ENCODE results near the gene MARK1.
"Not testable (repeated sequence)": the region's sequence is repeated elsewhere in the genome, so short reads cannot be mapped to it uniquely, and the experiment has no call there.

The MARK1 gene

GRCh38 chr1:220579317-220579716, 51.4 kb downstream of the MARK1 start:
- DNase-seq (ENCODE audit: low read depth) = no peak
- no peak overlapping the region for H3K4me3 ChIP-seq (ENCODE audit: control insufficient read depth, low read depth, low read length)
- TF ChIP-seq, protein P1, sequence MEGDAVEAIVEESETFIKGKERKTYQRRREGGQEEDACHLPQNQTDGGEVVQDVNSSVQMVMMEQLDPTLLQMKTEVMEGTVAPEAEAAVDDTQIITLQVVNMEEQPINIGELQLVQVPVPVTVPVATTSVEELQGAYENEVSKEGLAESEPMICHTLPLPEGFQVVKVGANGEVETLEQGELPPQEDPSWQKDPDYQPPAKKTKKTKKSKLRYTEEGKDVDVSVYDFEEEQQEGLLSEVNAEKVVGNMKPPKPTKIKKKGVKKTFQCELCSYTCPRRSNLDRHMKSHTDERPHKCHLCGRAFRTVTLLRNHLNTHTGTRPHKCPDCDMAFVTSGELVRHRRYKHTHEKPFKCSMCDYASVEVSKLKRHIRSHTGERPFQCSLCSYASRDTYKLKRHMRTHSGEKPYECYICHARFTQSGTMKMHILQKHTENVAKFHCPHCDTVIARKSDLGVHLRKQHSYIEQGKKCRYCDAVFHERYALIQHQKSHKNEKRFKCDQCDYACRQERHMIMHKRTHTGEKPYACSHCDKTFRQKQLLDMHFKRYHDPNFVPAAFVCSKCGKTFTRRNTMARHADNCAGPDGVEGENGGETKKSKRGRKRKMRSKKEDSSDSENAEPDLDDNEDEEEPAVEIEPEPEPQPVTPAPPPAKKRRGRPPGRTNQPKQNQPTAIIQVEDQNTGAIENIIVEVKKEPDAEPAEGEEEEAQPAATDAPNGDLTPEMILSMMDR (IDR thresholded peaks at IDR 0.05; ENCODE audit: control insufficient read depth, insufficient read depth, low read depth, low read length, missing control alignments) = no peak

- H3K4me3 ChIP-seq (ENCODE audit: control insufficient read depth, low read depth, low read length) = no peak overlapping the region
- TF ChIP-seq, protein P1 (IDR thresholded peaks at IDR 0.05; ENCODE audit: control insufficient read depth, insufficient read depth, low read depth, low read length, missing control alignments) = no peak
- no peak for DNase-seq (ENCODE audit: low read depth)
These were observed 64.8 kb downstream of the MARK1 start for GRCh38 chr1:220592714-220593113.

DNA sequence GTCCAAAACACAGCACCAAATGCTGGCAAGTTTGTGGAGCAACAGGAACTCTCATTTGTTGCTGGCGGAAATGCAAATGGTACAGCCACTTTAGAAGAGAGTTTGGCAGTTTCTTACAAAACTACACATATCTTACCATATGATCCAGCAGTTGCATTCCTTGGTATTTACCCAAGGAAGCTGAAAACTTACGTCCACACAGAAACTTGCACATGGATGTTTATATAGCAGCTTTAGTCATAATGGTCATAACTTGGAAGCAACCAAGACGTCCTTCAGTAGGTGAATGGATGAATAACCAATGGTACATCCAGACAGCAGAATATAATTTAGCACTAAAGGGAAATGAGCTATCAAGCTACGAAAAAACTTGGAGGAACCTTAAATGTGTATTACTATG, 66.4 kb downstream of the MARK1 start:
- TF ChIP-seq, protein P1 (IDR thresholded peaks at IDR 0.05; ENCODE audit: control insufficient read depth, insufficient read depth, low read depth, low read length, missing control alignments) = no peak
- H3K4me3 ChIP-seq (ENCODE audit: control insufficient read depth, low read depth, low read length) = no peak overlapping the region
- no peak for DNase-seq (ENCODE audit: low read depth)

DNA sequence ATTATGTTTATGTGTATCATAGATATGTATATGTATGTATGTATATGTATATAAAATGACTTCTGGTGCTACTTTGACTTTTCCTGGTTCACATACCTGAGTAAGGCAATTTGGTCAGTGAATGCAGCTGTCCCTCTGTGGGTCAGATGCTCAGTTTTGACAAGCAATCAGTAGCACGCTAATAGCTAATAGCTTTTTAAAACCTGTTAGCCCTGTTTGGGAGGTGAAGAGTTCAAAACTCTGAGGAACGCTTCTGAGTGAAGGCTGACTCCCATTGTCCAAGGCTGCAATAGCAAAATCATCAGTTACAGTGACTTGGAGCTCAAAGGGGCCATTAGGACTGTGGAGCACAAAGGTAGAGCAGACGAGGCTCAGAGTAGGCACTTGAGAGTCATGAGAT, 67.2 kb downstream of the MARK1 start:
- no peak overlapping the region for H3K4me3 ChIP-seq (ENCODE audit: control insufficient read depth, low read depth, low read length)
- TF ChIP-seq, protein P1 (IDR thresholded peaks at IDR 0.05; ENCODE audit: control insufficient read depth, insufficient read depth, low read depth, low read length, missing control alignments) = no peak
- no peak for DNase-seq (ENCODE audit: low read depth)

GRCh38 chr1:220604926-220605325, 77.0 kb downstream of the MARK1 start:
- H3K4me3 ChIP-seq (ENCODE audit: control insufficient read depth, low read depth, low read length) = no peak overlapping the region
- TF ChIP-seq, protein P1 (IDR thresholded peaks at IDR 0.05; ENCODE audit: control insufficient read depth, insufficient read depth, low read depth, low read length, missing control alignments) = no peak
- no peak for DNase-seq (ENCODE audit: low read depth)

DNA sequence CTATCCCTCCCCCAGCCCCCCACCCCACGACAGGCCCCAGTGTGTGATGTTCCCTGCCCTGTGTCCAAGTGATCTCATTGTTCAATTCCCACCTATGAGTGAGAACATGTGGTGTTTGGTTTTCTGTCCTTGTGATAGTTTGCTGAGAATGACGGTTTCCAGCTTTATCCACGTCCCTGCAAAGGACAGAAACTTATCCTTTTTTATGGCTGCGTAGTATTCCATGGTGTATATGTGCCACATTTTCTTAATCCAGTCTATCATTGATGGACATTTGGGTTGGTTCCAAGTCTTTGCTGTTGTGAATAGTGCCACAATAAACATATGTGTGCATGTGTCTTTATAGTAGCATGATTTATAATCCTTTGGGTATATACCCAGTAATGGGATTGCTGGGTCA, 77.7 kb downstream of the MARK1 start:
- not testable (repeated sequence) for DNase-seq (ENCODE audit: low read depth); H3K4me3 ChIP-seq (ENCODE audit: control insufficient read depth, low read depth, low read length)

GRCh38 chr1:220611100-220611499, 83.2 kb downstream of the MARK1 start:
- not testable (repeated sequence) for H3K4me3 ChIP-seq (ENCODE audit: control insufficient read depth, low read depth, low read length); DNase-seq (ENCODE audit: low read depth)

- TF ChIP-seq, protein P1 (IDR thresholded peaks at IDR 0.05; ENCODE audit: control insufficient read depth, insufficient read depth, low read depth, low read length, missing control alignments) = no peak
- no peak for DNase-seq (ENCODE audit: low read depth)
- no peak overlapping the region for H3K4me3 ChIP-seq (ENCODE audit: control insufficient read depth, low read depth, low read length)
These were observed 88.9 kb downstream of the MARK1 start for GRCh38 chr1:220616836-220617235.
